RPMI8226 (cell line): ENCODE results near the gene ITGA4.
A peak's percentile ranks its signal among the peaks of the same experiment; 100 is the strongest.

Experiments used
- DNase-seq: peaks from one replicate; pipeline ENCODE4 v3.0.0-alpha.2; 2015

ITGA4 gene

GRCh38 chr2:181459621-181460021 lies 2.4 kb downstream of the ITGA4 start:
- DNase-seq, result no peak

DNA sequence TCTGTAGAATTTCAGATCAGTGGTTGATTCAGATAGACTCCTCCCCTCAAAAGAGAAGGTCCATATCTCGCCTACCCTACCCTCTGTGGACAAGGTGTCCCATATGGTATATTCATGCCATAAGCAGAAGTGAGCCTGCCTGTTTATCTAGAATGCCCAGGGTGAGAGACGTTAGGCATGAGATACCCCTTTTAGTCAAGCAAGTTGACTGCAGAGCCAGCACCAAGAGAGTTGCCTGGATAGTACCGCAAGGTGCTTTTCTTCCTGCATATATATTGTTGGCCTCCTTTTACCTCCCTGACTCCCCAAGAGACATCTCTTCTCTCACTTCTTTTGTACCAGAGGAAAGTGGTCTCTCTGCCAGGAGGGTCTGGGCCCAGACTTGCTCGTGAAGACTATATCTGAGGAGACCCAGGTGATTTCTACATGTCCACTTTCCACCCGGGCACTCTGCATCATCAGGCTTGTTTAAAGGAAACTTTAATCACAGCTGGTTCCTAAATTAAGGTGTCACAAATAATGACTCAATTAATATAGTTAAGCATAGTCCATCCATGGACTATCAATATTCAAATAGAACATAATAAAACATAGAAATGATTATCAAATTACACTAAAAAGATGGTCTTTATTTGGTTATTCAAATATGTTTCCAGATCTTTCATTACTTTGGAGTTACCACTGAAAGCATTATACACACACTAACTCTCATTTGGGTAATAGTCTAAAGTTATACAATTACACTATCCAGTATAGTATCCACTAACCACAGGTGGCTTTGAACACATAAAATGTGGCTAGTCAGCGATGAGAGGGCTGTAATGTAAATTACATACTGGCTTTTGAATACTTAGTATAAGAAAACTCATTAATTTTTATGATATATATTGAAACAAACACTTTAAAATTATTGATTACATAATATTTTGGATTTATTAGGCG lies 4.1 kb downstream of the ITGA4 start:
- DNase-seq, result no peak

GRCh38 chr2:181462033-181462432 lies 4.8 kb downstream of the ITGA4 start:
- no peak for DNase-seq

- DNase-seq, result no peak
These were observed 6.4 kb downstream of the ITGA4 start for GRCh38 chr2:181463588-181463987.

DNA sequence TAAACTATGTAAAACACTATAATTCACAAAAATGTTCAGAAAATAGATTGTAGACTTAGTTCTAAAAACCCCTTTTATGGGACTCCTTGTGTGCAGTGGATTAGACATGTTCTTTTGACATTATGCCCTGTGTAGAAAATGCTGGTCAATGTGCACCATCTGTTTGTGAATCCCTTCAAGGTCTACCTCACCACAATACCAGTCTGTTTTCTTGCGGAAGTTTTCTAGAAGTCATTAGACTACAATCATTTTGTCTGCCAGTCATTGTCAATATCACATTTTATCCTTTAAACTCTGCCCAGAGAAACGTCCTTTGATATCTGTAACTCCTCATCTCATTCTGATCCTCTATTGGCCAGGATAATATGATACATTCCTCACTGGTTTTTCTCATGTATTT lies 7.8 kb downstream of the ITGA4 start:
- no peak for DNase-seq

DNA sequence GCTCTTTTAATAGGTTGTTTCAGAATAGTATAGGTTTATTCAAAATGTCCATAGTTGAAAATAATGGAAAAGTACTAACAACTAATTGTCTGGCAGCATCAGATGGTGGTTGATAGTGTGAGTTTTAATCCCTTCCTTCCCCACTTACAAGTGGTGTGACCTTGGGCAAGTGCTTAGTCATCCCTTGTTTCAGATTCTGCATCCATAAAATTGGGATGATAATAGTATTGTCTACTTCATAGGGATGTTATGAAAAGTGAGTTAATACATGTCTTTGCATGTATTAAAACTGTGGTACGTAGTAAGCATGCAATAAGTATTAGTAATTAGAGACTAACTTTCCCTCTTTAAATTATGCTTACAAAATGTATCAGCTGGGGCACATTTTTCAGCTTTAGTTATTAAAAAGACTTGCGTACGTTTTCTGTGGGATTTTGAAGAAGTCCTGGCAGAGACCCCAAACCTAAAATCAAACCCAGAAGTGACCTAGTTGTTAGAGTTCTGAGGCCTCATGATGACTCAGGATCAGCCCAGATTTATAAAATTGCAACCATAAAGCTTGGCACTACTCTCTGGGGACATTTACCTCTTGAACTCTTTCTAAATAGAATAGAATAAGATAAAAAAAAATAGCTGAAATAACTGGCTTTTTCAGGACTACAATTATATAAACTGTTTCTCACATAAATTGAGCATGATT lies 8.6 kb downstream of the ITGA4 start:
- no peak for DNase-seq

- peak; percentile 64 for DNase-seq
These were observed 9.7 kb downstream of the ITGA4 start for GRCh38 chr2:181466661-181467576.

- no peak for DNase-seq
These were observed 11.0 kb downstream of the ITGA4 start for GRCh38 chr2:181467966-181468707.

DNA sequence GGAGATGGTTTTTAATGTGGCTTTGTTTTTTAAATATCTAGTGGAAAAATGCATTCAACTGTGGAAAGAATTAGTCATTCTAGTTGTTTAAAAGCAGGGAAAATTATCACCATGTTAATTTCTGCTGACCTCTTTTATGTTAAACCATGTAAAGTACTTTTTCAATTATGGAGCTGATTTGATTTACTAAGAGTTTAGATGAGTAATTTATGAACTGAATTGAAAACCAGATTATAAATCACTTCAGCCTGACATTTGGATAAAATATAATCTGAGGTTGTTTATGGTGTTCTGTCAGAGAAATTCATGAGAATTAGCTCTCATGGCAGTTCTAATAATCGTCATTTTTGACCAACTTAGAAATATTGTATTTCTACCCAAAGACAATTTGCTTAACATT lies 11.6 kb downstream of the ITGA4 start:
- no peak for DNase-seq

DNA sequence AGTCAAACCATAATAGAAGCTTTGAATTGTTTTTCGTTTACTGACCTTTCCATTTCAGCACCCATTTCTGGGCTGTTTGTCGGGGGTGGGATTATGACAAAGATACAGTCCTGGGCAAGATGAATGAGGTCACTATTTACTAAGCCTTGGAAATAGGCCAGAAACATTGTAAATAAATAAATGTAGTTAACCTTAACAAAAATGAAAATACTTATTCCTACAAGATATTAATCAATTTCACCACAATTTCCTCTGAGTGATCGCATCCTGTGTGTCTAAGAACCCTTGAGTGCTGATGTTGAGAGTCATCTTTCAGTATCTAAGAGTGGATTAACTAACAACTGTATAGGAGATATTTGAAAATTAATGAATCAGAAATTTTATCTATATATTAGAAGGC lies 14.0 kb downstream of the ITGA4 start:
- DNase-seq, result no peak

- no peak for DNase-seq
These were observed 14.6 kb downstream of the ITGA4 start for GRCh38 chr2:181471783-181472182.

- DNase-seq, result no peak
These were observed 15.8 kb downstream of the ITGA4 start for GRCh38 chr2:181472990-181473389.

DNA sequence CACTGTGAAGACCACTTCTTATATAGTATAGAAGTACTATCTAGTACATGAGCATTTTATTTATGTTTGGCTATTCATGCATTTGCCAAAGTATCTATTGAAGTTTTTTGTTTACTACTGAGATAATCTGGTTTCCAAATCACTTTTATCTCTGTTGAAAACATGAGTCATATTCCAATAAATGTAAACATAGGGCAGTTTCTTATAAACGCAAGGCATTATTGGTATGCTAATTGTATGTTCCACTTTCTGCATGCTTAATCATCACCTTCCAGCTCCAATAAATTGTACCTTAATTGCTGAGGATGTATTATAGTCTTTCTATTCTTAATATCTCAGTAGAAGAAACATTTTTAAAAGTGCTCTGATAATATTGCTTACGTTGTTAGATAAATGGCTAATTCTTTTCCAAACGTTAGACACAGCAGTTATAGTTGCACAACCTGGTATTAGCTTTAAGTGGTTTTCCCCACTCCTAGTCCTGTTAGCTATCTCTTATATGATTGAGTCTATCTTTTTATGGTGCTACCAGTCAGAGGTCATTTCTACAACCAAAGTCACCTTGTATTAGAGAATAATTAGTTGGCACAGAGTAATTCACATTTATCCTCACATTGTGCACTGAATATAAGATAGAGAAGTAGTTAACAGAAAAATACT lies 17.2 kb downstream of the ITGA4 start:
- no peak for DNase-seq

GRCh38 chr2:181483211-181483610 lies 26.0 kb downstream of the ITGA4 start:
- no peak for DNase-seq

DNA sequence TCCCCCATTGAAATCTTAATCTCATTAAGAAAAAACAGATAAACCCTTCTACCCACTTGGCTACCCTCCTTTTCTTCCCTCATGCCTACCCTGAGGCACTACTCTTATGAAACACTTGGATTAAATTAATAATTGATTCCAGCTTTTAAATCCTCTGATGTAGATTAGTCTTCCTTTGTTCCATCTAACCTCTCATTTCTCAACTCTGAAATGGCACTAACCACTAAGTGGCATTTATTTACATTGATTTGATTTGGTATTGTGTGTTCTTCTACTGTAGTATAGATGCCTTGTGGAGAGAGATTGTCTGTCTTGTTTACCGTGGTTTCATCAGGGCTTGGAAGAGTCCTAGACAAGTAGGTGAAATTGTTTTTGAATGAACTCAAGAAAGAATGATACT lies 26.7 kb downstream of the ITGA4 start:
- no peak for DNase-seq

GRCh38 chr2:181484851-181485637 lies 27.9 kb downstream of the ITGA4 start:
- no peak for DNase-seq

GRCh38 chr2:181485638-181485946 lies 28.4 kb downstream of the ITGA4 start:
- DNase-seq, result no peak

- DNase-seq, result no peak
These were observed 42.0 kb downstream of the ITGA4 start for GRCh38 chr2:181499231-181499630.

DNA sequence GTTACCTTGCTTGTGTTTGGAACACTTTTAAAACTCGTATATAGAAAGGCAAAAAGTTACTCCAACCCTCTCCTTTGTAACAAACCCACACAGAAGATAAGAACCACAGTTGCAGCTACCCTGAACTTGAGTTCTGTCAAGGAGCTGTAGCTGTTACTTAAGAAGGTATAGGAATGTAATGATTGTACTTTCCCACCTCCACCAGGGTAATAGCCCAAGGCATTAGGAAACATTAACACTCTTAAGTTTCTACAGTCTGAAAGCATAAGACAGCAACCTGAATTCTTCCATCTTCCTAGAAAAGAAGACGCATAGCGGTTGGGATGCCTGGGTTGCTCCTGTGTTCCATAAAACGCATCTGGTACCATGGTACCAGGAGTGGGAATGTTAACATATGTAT lies 43.0 kb downstream of the ITGA4 start:
- no peak for DNase-seq

GRCh38 chr2:181515719-181516118 lies 58.5 kb downstream of the ITGA4 start:
- no peak for DNase-seq

DNA sequence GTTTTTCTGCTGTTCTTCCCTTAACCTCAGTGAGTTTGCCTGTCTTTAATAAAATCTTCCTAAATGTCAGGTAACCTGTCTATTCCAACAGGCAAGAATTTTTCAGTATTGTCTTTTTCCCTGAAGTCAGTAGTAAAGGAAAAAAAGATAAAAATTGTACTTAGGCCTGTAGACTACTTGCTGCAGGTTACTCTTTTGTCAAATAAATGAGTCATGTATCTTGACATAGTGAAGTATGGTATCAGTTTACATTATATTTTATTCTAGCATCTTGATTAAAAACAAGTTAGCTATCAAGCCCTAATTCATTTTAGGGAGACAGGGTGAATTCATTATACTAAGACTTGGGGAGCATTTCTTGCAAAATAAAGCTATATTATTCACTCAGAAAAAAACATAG lies 59.8 kb downstream of the ITGA4 start:
- DNase-seq, result no peak
